ENCODE data around the gene RSPRY1.

DNA sequence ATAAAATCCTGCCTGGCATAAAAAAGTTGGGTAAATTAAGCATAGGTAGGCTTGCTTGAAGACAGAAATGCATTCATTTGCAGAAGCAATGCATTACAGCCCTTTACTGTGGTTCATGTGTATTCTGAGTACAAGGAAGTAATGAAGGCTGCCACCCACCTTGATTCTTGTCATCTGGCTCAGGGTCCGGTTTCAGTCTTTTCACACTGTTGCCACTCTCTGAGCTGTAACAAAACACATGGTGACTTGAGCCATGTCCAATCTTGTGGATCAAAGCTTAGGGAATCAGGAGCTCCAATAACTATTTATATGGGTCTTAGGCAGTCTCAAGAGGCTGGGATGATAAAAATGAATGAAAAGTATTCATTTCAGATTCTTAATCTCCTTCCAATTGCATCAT lies 22.3 kb upstream of the RSPRY1 start:
- TF ChIP-seq FOXM1 (IDR thresholded peaks at IDR 0.05; ENCODE audit: borderline replicate concordance) (no peak), SUZ12 (IDR thresholded peaks at IDR 0.05) (no peak), FOXK2 (IDR thresholded peaks at IDR 0.05) (no peak), LEF1 (IDR thresholded peaks at IDR 0.05; ENCODE audit: borderline replicate concordance) (no peak), SP1 (IDR thresholded peaks at IDR 0.05) (no peak), FOXA1 (IDR thresholded peaks at IDR 0.05) (no peak), NFRKB (IDR thresholded peaks at IDR 0.05) (no peak), BHLHE40 (IDR thresholded peaks at IDR 0.05; ENCODE audit: borderline replicate concordance) (no peak), HDGF (IDR thresholded peaks at IDR 0.05; ENCODE audit: borderline replicate concordance) (no peak), ZNF384 (IDR thresholded peaks at IDR 0.05) (no peak), CTBP1 (IDR thresholded peaks at IDR 0.05; ENCODE audit: borderline replicate concordance) (no peak), TARDBP (IDR thresholded peaks at IDR 0.05) (no peak)
- TF ChIP-seq, protein P1, sequence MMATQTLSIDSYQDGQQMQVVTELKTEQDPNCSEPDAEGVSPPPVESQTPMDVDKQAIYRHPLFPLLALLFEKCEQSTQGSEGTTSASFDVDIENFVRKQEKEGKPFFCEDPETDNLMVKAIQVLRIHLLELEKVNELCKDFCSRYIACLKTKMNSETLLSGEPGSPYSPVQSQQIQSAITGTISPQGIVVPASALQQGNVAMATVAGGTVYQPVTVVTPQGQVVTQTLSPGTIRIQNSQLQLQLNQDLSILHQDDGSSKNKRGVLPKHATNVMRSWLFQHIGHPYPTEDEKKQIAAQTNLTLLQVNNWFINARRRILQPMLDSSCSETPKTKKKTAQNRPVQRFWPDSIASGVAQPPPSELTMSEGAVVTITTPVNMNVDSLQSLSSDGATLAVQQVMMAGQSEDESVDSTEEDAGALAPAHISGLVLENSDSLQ (IDR thresholded peaks at IDR 0.05) = no peak
